T-helper 1 cell treated with Interleukin-12 subunit alpha and Interleukin-12 subunit beta and Interleukin-4 antibody, amounts not matched to agents 30 μg/mL and 1 μg/mL, for 36 hours (primary cell): Measurements from ENCODE around the gene FUT4.

Experiments
- H3K27ac Mint-ChIP-seq: one replicate; pipeline ENCODE4 v1.8.0; 2021; ENCODE audit warnings: mild to moderate bottlenecking, mixed read lengths
- H3K27me3 Mint-ChIP-seq: one replicate; pipeline ENCODE4 v1.8.0; 2021; ENCODE audit warnings: low read depth, mixed read lengths
- H3K36me3 Mint-ChIP-seq: one replicate; pipeline ENCODE4 v1.8.0; 2021; ENCODE audit warnings: low read depth, mixed read lengths
- H3K4me1 Mint-ChIP-seq: one replicate; pipeline ENCODE4 v1.8.0; 2021; ENCODE audit warnings: low read depth, mixed read lengths
- H3K4me3 Mint-ChIP-seq: one replicate; pipeline ENCODE4 v1.8.0; 2021; ENCODE audit warnings: mild to moderate bottlenecking, moderate library complexity, mixed read lengths
- H3K9me3 Mint-ChIP-seq: one replicate; pipeline ENCODE4 v1.8.0; 2021; ENCODE audit warnings: mixed read lengths

Gene FUT4

GRCh38 chr11:94593030-94593429 lies 49.3 kb downstream of the FUT4 start:
- no peaks in the 10 kb centered on the region for H3K36me3 Mint-ChIP-seq
- H3K27me3 Mint-ChIP-seq: no peaks in the 10 kb centered on the region
- H3K27ac Mint-ChIP-seq: no peak overlapping the region
- no peaks in the 10 kb centered on the region for H3K4me1 Mint-ChIP-seq
- no peak overlapping the region for H3K4me3 Mint-ChIP-seq
- H3K9me3 Mint-ChIP-seq: no peaks in the 10 kb centered on the region

DNA sequence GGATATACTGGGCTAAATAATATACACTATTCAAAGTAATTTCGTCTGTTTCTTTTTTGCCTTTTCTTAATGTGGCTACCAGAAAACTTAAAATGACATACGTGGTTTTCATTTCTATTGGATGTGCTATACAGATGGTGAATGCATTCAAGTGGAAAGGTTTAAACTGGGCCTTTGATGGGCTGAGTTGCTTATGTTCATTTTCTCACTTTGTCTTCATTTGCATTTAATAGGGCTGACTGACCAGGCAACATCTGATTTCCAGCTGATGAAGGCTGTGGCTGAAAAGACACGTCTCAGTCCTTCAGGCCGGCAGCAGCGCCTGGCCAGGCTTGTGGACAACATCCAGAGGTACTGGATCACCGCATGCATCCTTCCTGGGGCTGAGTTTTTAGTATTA lies 51.4 kb downstream of the FUT4 start:
- H3K4me3 Mint-ChIP-seq: no peak overlapping the region
- H3K36me3 Mint-ChIP-seq: no peaks in the 10 kb centered on the region
- no peaks in the 10 kb centered on the region for H3K27me3 Mint-ChIP-seq
- H3K4me1 Mint-ChIP-seq: no peaks in the 10 kb centered on the region
- no peak overlapping the region for H3K27ac Mint-ChIP-seq
- no peaks in the 10 kb centered on the region for H3K9me3 Mint-ChIP-seq

DNA sequence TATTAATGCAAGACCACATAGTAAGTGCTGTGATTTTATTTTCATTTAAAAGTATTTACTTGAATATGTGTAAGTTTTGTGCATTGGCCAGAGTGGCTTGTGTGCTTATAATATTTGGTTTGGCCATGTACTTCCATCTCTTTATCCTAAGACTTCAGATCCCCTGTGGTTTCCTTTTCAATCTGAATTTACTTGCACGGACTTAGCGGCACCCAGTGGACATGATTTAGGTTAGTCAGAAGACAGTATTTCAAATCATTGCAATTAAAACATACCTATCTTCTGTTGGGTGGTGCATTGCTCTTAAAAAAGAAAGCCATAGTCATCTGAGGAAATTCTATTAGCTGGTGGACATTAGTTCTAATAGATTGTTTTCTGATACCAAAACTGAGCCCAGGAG lies 54.2 kb downstream of the FUT4 start:
- no peaks in the 10 kb centered on the region for H3K9me3 Mint-ChIP-seq

More for the DNA sequence above, 54.2 kb downstream of the FUT4 start:
- no peak overlapping the region for H3K4me3 Mint-ChIP-seq
- no peaks in the 10 kb centered on the region for H3K36me3 Mint-ChIP-seq
- no peaks in the 10 kb centered on the region for H3K4me1 Mint-ChIP-seq
- no peaks in the 10 kb centered on the region for H3K27me3 Mint-ChIP-seq
- no peak overlapping the region for H3K27ac Mint-ChIP-seq
